GM12891 (cell line): ENCODE data around the gene ACY1.

ENCODE experiments used
- POLR2A ChIP-seq: IDR thresholded peaks from 2 replicates; pipeline ENCODE4 v1.6.1; 2011; ENCODE audit warnings: low read depth, low read length, control low read depth
- POLR2AphosphoS5 ChIP-seq: IDR thresholded peaks from 2 replicates; pipeline ENCODE4 v1.6.1; 2011; ENCODE audit warnings: low read depth, low read length, control low read depth
- TAF1 ChIP-seq: IDR thresholded peaks from 2 replicates; pipeline ENCODE4 v1.6.1; 2011; ENCODE audit warnings: low read depth, low read length, control low read depth

DNA sequence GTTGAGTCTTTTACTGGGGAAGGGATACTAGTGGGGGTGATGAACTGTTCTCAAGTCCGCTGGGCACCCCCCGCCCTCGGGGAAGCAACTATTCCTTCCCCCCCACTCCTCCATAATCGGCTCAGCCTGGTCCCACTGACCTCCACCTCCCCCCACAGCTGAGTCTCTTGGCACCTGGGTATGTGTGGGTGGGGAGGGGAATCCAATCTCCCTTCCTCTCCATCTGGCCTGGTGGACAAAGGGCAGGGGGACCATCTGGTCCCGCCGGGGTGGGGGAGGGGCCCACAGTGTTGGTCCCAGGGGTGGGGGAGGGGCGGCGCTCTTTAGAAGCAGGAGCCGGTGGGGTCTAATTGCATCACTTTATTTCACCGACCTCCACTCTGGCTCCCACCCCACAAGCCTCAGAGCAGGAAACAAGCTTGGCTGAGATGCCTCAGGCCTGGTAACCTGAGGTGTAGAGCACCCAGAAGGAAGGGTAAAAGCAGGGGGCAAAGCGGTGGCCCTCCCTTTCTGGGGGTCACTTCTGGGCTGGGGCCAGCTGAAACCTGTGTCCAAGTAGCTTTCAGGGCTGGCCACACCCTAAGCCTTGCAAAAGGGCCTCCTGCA, 15.1 kb upstream of the ACY1 start:
- TF ChIP-seq POLR2AphosphoS5 (no peak), TAF1 (no peak), POLR2A (no peak)
